Panc1 (cell line): ENCODE data around the gene SIL1.

Source experiments
- CTCF ChIP-seq: fragments of 450-650 bp; IDR thresholded peaks from 2 replicates; pipeline ENCODE4 v1.5.1; 2017; ENCODE audit warnings: mild to moderate bottlenecking
- POLR2AphosphoS5 ChIP-seq: IDR thresholded peaks from 2 replicates; pipeline ENCODE4 v1.6.1; 2012; ENCODE audit warnings: mild to moderate bottlenecking, low read depth, low read length, moderate library complexity
- SIN3A ChIP-seq: IDR thresholded peaks from 2 replicates; pipeline ENCODE4 v1.6.1; 2012; ENCODE audit warnings: low read depth, mild to moderate bottlenecking, low read length, moderate library complexity, borderline replicate concordance; ENCODE audit not compliant: insufficient read depth
- TCF7L2 ChIP-seq: IDR thresholded peaks from 2 replicates; pipeline ENCODE4 v1.6.1; 2011; ENCODE audit warnings: mild to moderate bottlenecking, low read depth, low read length, inconsistent platforms
- TF ChIP-seq, protein P1 (sequence below), 2 experiments: IDR thresholded peaks; 2 replicates each; pipeline ENCODE4 v1.6.1; 2011 to 2012; ENCODE audit warnings: low read depth in 2 of 2, control low read depth in 1 of 2, low read length in 1 of 2, mild to moderate bottlenecking in 1 of 2, moderate library complexity in 1 of 2; ENCODE audit not compliant: insufficient read depth in 1 of 2

DNA sequence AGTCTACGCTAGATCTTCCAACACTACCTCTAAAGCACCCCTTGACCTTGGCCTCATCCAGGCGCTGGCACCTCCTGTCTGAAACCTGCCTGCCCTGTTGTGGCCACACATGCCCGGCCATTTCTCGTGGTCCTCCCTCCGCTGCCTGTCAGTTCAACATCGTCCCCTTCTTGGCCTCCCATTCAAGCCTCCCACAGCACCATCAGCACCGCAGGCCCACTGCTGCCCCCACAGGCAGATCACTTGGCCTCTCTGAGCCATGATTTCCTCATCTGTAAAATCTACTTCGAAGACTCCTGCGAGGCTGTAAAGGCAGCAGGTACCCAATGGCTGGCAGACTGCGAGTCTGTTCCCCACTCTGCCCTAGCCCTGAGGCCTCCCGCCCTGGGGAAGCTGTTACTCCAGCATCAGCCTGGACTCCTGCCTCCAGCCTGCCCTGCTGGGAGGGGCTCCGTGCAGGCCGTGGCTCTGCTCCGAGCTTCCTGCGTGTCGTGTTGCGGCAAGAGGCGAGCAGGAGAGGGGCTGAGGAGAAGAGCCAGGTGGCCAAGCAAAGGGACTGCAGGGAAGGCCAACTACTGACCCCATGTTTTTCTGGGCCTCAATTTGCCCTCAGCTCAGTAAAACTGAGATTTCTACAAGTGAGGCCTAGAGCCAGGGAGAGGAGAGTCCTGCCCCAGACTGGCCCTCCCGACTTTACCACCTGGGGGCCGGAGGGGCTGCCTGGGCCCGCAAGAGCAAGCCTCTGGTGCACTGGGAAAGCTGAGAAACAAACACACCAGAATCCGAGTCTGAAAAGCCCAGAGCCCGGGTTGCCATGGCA lies 252.5 kb downstream of the SIL1 start:
- TF ChIP-seq CTCF (no peak), POLR2AphosphoS5 (no peak), TCF7L2 (no peak), SIN3A (no peak)
- TF ChIP-seq, protein P1, sequence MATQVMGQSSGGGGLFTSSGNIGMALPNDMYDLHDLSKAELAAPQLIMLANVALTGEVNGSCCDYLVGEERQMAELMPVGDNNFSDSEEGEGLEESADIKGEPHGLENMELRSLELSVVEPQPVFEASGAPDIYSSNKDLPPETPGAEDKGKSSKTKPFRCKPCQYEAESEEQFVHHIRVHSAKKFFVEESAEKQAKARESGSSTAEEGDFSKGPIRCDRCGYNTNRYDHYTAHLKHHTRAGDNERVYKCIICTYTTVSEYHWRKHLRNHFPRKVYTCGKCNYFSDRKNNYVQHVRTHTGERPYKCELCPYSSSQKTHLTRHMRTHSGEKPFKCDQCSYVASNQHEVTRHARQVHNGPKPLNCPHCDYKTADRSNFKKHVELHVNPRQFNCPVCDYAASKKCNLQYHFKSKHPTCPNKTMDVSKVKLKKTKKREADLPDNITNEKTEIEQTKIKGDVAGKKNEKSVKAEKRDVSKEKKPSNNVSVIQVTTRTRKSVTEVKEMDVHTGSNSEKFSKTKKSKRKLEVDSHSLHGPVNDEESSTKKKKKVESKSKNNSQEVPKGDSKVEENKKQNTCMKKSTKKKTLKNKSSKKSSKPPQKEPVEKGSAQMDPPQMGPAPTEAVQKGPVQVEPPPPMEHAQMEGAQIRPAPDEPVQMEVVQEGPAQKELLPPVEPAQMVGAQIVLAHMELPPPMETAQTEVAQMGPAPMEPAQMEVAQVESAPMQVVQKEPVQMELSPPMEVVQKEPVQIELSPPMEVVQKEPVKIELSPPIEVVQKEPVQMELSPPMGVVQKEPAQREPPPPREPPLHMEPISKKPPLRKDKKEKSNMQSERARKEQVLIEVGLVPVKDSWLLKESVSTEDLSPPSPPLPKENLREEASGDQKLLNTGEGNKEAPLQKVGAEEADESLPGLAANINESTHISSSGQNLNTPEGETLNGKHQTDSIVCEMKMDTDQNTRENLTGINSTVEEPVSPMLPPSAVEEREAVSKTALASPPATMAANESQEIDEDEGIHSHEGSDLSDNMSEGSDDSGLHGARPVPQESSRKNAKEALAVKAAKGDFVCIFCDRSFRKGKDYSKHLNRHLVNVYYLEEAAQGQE (IDR thresholded peaks at IDR 0.05; ENCODE audit: insufficient read depth in 1 of 2, low read depth in 2 of 2, low read length in 1 of 2) = no peak
